Chondrocyte (in vitro differentiated cells): ENCODE data around the gene IGF1R. TPM values are rescaled to one million over a fixed set of nuclear protein-coding genes. Genes with fewer than 3 reads are reported as not detected.

Source experiments
- DNase-seq: peaks from one replicate; pipeline ENCODE4 v3.0.0; 2021; ENCODE audit warnings: mixed read lengths, low spot score
- H3K27ac Mint-ChIP-seq: one replicate; pipeline ENCODE4 v1.8.0; 2021; ENCODE audit warnings: mild to moderate bottlenecking, moderate library complexity, mixed read lengths; ENCODE audit not compliant: unreplicated experiment
- H3K27me3 Mint-ChIP-seq: 2 replicates; pipeline ENCODE4 v1.8.0; 2021; ENCODE audit warnings: low read depth, mixed read lengths
- H3K36me3 Mint-ChIP-seq: 2 replicates; pipeline ENCODE4 v1.8.0; 2021; ENCODE audit warnings: low read depth, mixed read lengths
- H3K4me1 Mint-ChIP-seq: 2 replicates; pipeline ENCODE4 v1.8.0; 2021; ENCODE audit warnings: low read depth, mild to moderate bottlenecking, mixed read lengths
- H3K4me3 Mint-ChIP-seq: one replicate; pipeline ENCODE4 v1.8.0; 2021; ENCODE audit warnings: mild to moderate bottlenecking, moderate library complexity, mixed read lengths; ENCODE audit not compliant: unreplicated experiment
- H3K9me3 Mint-ChIP-seq: 2 replicates; pipeline ENCODE4 v1.8.0; 2021; ENCODE audit warnings: low read depth, mixed read lengths
- microRNA-seq: library from miRNA; unstranded; fragments of <30 nt; microRNA quantifications from one replicate; pipeline ENCODE4 v1.2.0, GENCODE V29; 2020; ENCODE audit warnings: borderline number of aligned reads
- total RNA-seq: library from RNA; stranded (reverse); gene quantifications from 3 replicates; pipeline ENCODE4 v1.2.1, GENCODE V29; 2021
- TF ChIP-seq, protein P1 (sequence below): fragments of 200-600 bp; sonication (generic); IDR thresholded peaks from 2 replicates; pipeline ENCODE4 v1.5.0; 2021; ENCODE audit warnings: antibody characterized with exemption, mild to moderate bottlenecking, moderate library complexity

The IGF1R gene
- total RNA-seq, 1 donor from 2014 or later = 119 TPM

DNA sequence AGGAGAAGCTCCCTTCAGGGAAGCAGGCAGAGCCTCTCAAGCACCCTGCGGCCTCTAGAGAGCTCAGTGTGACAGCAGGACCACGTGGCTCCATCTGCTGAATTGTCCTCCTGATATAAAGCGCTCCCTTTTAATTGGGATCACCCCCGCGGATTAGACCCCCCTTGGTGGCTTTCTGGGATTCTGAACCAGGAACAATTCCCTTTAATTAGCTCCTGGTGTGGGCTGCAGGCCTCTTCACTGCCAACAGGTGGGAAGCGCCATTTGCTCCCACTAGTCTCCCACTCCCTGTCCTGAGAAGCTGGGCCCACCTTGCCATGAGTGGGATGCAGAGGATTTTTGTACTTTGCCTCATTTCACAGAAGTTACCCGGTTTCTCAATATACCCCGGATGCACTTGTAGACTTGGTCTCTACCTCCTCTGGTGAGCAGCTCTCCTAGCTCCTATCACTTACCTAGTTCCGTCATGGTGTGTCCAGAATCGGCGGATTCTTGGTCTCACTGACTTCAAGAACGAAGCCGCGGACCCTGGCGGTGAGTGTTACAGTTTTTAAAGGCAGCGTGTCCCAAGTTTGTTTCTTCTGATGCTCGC is 358.7 kb downstream of the IGF1R start:
- no peaks in the 10 kb centered on the region for H3K36me3 Mint-ChIP-seq
- TF ChIP-seq, protein P1, sequence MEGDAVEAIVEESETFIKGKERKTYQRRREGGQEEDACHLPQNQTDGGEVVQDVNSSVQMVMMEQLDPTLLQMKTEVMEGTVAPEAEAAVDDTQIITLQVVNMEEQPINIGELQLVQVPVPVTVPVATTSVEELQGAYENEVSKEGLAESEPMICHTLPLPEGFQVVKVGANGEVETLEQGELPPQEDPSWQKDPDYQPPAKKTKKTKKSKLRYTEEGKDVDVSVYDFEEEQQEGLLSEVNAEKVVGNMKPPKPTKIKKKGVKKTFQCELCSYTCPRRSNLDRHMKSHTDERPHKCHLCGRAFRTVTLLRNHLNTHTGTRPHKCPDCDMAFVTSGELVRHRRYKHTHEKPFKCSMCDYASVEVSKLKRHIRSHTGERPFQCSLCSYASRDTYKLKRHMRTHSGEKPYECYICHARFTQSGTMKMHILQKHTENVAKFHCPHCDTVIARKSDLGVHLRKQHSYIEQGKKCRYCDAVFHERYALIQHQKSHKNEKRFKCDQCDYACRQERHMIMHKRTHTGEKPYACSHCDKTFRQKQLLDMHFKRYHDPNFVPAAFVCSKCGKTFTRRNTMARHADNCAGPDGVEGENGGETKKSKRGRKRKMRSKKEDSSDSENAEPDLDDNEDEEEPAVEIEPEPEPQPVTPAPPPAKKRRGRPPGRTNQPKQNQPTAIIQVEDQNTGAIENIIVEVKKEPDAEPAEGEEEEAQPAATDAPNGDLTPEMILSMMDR = no peak
- H3K9me3 Mint-ChIP-seq = no peaks in the 10 kb centered on the region
- peaks cover 35% of the 10 kb centered on the region for H3K4me1 Mint-ChIP-seq
- H3K4me3 Mint-ChIP-seq = no peak overlapping the region
- H3K27me3 Mint-ChIP-seq = no peaks in the 10 kb centered on the region
- H3K27ac Mint-ChIP-seq = no peak overlapping the region
- no peak for DNase-seq

GRCh38 chr15:99009741-99010330 is 361.5 kb downstream of the IGF1R start:
- DNase-seq = no peak
- H3K36me3 Mint-ChIP-seq = no peaks in the 10 kb centered on the region
- H3K27ac Mint-ChIP-seq = peak overlapping the region; percentile 95
- H3K4me3 Mint-ChIP-seq = no peak overlapping the region
- no peaks in the 10 kb centered on the region for H3K27me3 Mint-ChIP-seq
- H3K4me1 Mint-ChIP-seq = peaks cover 35% of the 10 kb centered on the region
- no peaks in the 10 kb centered on the region for H3K9me3 Mint-ChIP-seq
- TF ChIP-seq, protein P1 = no peak

GRCh38 chr15:99010768-99011167 is 362.4 kb downstream of the IGF1R start:
- Mint-ChIP-seq H3K27me3 (no peaks in the 10 kb centered on the region), H3K4me3 (no peak overlapping the region), H3K9me3 (no peaks in the 10 kb centered on the region), H3K36me3 (no peaks in the 10 kb centered on the region), H3K4me1 (peaks cover 32% of the 10 kb centered on the region), H3K27ac (peak overlapping the region; percentile 73)
- TF ChIP-seq, protein P1 = no peak
- no peak for DNase-seq

Small RNA genes within 50 kb of the gene (microRNA-seq; reads per million reads assigned to microRNA genes)
- gene MIR4714 = not detected
